Stimulated activated CD4-positive, alpha-beta T cell treated with anti-CD3 and anti-CD28 coated beads, Interleukin-2, amount 100 ng/mL, for 48 hours (primary cell): Measurements from ENCODE around the gene FMN1.

ENCODE experiments used
- DNase-seq, 2 donors: peaks; one replicate each; pipeline ENCODE4 v3.0.0-alpha.2; 2020

FMN1 gene

GRCh38 chr15:32737304-32737703, 457.2 kb downstream of the FMN1 start:
- no peak for DNase-seq

GRCh38 chr15:32736701-32737061, 457.8 kb downstream of the FMN1 start:
- DNase-seq = no peak

- DNase-seq = no peak
These were observed 458.4 kb downstream of the FMN1 start for GRCh38 chr15:32735989-32736700.

GRCh38 chr15:32733281-32733680, 461.2 kb downstream of the FMN1 start:
- DNase-seq = no peak

GRCh38 chr15:32732574-32733157, 461.8 kb downstream of the FMN1 start:
- DNase-seq = no peak

GRCh38 chr15:32730677-32731654, 463.5 kb downstream of the FMN1 start:
- peak in 1 of 2 donors; percentile 5 for DNase-seq

GRCh38 chr15:32729700-32730395, 464.7 kb downstream of the FMN1 start:
- no peak for DNase-seq

GRCh38 chr15:32723171-32723948, 471.2 kb downstream of the FMN1 start:
- no peak for DNase-seq

GRCh38 chr15:32722136-32722535, 472.4 kb downstream of the FMN1 start:
- DNase-seq = no peak

GRCh38 chr15:32721596-32721995, 472.9 kb downstream of the FMN1 start:
- DNase-seq = no peak

- no peak for DNase-seq
These were observed 475.4 kb downstream of the FMN1 start for GRCh38 chr15:32718821-32719716.

- no peak for DNase-seq
These were observed 476.2 kb downstream of the FMN1 start for GRCh38 chr15:32718227-32718820.

GRCh38 chr15:32717426-32718226, 476.9 kb downstream of the FMN1 start, which contains the start of gene GREM1:
TSS of gene GREM1 (plus strand) at chr15:32718004. CDS start at chr15:32730691, 12,687 bp downstream.
- DNase-seq = no peak

- DNase-seq = no peak
These were observed 477.5 kb downstream of the FMN1 start for GRCh38 chr15:32716915-32717425.

- DNase-seq = no peak
These were observed 478.1 kb downstream of the FMN1 start for GRCh38 chr15:32716216-32716914.
